ENCODE measurements around the gene OR51B4. TPM values are rescaled to one million over a fixed set of nuclear protein-coding genes. Genes with fewer than 3 reads are reported as not detected.

OR51B4 gene
- total and polyA plus RNA-seq, 9 of the 15 experiments (the other 6 are each of a cell fraction or from before 2014, with no cell fraction given): 17.1 to 64.6 (median 39.9) TPM

GRCh38 chr11:5267033-5267563 is 34.6 kb downstream of the OR51B4 start (continued):
- TF ChIP-seq TAF9B (IDR thresholded peaks at IDR 0.05; ENCODE audit: partially characterized antibody): no peak
- no peak for TF ChIP-seq E2F3 (CRISPR knock-in tag; IDR thresholded peaks at IDR 0.05)
- TF ChIP-seq EP400 (IDR thresholded peaks at IDR 0.05): peak; percentile 22; the same call in 1 of the 2 replicates
- peak; percentile 65; the same call in 1 of the 2 replicates for TF ChIP-seq CHAMP1 (IDR thresholded peaks at IDR 0.05)
- peak; percentile 52; the same call in 1 of the 2 replicates for TF ChIP-seq TEAD4 (IDR thresholded peaks at IDR 0.05; ENCODE audit: low read length)
- no peak for TF ChIP-seq TEAD4 (CRISPR knock-in tag; IDR thresholded peaks at IDR 0.05; ENCODE audit: borderline replicate concordance)
- TF ChIP-seq MLLT1 (IDR thresholded peaks at IDR 0.05): peak; percentile 69 to 78
- peak; percentile 55 for TF ChIP-seq TCF3 (CRISPR knock-in tag; IDR thresholded peaks at IDR 0.05)
- no peak for TF ChIP-seq TAF15 (IDR thresholded peaks at IDR 0.05; ENCODE audit: low read depth, low read length)
- TF ChIP-seq ZNF445 (CRISPR knock-in tag; IDR thresholded peaks at IDR 0.05; ENCODE audit: low read depth): no peak
- no peak for TF ChIP-seq STAT5A (IDR thresholded peaks at IDR 0.05; ENCODE audit: borderline replicate concordance, low read length)
- no peak for TF ChIP-seq ZBTB7A (IDR thresholded peaks at IDR 0.05; ENCODE audit: borderline replicate concordance, control insufficient read depth, low read depth, low read length)
- TF ChIP-seq ZNF764 (CRISPR knock-in tag; IDR thresholded peaks at IDR 0.05; ENCODE audit: low read depth): no peak
- TF ChIP-seq, protein P1, sequence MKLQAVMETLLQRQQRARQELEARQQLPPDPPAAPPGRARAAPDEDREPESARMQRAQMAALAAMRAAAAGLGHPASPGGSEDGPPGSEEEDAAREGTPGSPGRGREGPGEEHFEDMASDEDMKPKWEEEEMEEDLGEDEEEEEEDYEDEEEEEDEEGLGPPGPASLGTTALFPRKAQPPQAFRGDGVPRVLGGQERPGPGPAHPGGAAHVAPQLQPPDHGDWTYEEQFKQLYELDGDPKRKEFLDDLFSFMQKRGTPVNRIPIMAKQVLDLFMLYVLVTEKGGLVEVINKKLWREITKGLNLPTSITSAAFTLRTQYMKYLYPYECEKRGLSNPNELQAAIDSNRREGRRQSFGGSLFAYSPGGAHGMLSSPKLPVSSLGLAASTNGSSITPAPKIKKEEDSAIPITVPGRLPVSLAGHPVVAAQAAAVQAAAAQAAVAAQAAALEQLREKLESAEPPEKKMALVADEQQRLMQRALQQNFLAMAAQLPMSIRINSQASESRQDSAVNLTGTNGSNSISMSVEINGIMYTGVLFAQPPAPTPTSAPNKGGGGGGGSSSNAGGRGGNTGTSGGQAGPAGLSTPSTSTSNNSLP (IDR thresholded peaks at IDR 0.05; ENCODE audit: borderline replicate concordance, low read depth, low read length): no peak
- TF ChIP-seq, protein P2, sequence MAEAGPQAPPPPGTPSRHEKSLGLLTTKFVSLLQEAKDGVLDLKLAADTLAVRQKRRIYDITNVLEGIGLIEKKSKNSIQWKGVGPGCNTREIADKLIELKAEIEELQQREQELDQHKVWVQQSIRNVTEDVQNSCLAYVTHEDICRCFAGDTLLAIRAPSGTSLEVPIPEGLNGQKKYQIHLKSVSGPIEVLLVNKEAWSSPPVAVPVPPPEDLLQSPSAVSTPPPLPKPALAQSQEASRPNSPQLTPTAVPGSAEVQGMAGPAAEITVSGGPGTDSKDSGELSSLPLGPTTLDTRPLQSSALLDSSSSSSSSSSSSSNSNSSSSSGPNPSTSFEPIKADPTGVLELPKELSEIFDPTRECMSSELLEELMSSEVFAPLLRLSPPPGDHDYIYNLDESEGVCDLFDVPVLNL (CRISPR knock-in tag; IDR thresholded peaks at IDR 0.05; ENCODE audit: low read depth): no peak
- TF ChIP-seq CBX1 (IDR thresholded peaks at IDR 0.05; ENCODE audit: low read depth): no peak
- no peak for TF ChIP-seq ZNF518B (CRISPR knock-in tag; IDR thresholded peaks at IDR 0.05)
- TF ChIP-seq GTF2A2 (tag; IDR thresholded peaks at IDR 0.05): no peak
- no peak for TF ChIP-seq ZFPM2 (CRISPR knock-in tag; IDR thresholded peaks at IDR 0.05)
